DMS79 (cell line): ENCODE data around the gene RAD21L1.

Experiments
- DNase-seq: peaks from one replicate; lab custom pipeline; 2025; lab: John Stamatoyannopoulos, UW

The RAD21L1 gene

DNA sequence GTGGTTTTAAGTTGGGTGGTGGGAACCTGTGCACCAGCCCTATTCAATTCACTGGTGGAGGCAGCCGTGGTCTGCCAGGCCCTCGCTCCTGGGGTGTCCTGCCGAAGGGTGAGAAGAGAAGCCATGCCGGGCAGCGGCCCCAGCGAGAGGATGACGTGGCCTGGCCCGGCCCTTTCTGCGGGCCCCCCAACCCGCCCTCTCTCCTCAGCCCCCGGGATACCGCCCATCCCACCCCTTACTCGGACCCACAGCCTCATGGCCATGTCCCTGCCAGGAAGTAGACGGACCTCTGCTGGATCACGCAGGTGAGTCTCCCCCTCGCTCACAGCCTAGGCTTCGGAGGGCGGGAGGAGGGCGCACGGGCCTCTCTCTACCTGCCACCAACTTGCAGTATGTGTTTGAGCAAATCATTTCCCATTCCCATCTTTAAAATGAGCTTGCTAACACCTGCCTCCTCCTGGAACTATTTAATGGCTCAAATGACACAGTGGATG lies 70.3 kb downstream of the RAD21L1 start:
- DNase-seq, result no peak

DNA sequence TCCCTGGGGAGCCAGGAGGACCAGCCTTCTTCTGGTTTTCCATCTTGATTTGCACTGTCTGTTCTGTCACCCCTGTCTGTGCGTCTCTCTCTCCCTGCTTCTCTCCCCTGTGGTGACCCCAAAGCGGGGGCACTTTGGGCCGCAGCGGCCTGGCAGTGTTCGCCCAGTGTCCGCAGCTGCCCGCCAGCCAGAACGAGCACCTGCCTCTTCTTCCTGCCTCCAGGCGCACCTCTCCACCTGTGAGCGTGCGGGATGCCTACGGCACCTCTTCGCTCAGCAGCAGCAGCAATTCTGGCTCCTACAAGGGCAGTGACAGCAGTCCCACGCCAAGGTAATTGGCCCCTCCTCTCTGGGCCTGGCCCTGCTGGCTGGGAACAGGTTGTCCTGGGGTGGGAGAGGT lies 71.1 kb downstream of the RAD21L1 start:
- DNase-seq, result no peak

DNA sequence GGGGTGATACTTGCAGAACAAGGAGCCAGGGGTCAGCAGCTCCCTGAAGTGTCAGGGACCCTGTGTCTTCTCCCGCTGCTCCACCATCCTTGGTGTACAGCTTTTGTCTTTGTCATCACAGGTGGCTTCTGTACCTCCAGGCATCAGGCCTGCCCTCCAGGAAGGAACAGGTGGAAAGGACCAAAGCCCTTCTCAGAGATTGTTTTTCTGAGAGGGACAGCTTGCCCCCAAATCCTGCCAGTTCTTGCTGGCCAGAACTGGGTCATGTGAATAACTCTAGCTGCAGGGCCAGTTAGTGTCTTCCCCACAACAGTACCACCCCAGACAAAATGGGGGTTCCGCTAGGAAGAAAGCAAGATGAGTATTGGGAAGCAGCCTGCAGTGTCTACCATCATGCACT lies 71.6 kb downstream of the RAD21L1 start:
- DNase-seq, result no peak

DNA sequence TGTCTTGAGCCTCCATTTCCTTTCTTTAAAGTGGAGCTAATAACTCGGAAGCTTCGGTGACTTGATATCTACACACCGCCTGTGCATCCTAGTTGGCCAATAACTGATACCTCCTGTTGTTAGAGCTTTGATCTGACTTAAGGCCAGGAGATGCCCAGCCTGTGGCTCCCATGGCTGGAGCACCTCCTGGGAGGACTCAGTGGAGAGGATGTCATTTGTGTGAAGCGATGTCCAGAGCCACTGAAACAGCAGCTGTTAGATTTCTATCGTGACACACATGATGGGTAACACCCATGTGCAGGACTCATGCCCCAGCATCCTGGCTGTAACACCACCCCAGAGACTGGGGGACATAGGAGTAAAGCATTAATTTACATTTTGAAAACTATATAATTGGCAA lies 72.3 kb downstream of the RAD21L1 start:
- DNase-seq, result no peak

DNA sequence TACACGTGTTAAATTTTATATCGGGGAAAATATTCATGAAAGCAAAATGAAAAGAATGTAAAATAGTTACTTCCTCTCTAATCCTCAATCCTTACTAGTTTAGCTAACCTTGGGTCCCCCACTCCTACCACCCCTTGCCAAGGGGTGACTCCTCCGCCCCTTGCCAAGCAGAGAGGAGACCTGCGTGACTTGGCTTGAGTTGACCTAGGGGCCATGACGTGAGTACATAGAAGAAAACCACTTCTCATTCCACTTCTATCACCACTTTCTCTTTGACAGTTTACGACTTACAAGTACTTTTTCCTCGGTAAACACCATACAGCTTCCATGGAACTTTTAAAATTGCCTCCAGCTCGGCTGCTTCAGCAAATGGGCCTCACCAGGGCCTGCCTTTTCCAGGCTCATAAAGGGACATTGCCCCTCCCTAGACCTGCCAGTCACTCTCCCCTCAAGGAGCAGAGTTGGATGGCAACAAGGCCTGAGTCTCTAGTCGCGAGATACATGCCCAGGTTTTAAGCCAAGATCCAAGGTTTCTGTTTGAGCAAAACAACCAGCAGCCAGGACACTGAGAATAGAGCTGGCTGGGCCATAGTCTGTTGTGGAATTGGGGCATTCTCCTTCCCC lies 73.2 kb downstream of the RAD21L1 start:
- DNase-seq, result no peak

DNA sequence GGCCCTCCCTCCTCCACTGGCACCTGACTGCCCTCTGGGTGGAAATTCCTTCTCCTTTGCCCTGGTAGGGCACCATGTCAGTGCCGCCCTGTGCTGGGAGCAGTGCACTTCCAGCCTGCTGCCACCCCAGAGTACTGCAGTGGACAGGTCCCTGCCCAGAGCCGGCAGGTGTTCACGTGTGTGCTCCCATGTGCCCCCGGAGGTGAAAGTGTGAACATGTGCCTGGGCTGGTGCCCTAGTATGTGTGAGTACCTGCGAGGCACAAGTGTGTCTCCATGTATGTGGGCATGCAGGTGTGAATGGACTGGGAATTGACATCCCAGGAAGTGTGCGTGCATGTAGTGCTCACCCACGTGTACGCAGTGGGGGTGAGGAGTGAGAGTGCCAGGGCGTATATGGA lies 73.7 kb downstream of the RAD21L1 start:
- DNase-seq, result no peak

DNA sequence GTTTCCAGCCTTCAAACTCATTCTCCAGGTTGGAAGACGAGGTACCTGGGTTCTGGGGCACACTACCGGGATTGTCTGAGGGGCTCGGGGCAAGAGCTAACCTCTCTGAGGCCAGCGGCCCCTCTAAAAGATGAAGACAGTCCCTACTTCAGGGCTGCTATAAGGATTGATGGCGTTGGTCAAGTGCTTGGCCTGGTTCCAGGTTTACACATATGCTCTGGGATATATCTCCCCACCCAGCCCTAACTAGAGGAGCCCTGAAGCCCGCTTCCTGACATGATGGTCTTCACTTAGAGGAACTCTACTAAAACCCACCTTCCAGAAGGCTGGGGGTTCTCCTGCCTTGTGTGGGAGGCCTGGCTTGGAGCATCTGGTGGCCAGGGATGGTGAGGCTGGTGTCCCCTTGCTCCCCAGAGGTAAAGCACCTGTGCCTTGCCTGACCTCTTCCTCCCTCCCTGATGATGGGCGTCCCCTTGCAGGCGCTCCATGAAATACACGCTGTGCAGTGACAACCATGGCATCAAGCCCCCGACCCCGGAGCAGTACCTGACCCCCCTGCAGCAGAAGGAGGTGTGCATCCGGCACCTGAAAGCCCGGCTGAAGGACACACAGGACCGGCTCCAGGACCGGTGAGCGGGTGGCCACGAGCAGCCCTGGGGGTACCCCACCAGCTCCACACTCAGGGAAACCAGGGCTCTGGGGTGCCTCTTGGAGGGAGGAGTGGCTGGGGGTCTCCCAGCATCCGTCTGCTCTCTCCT lies 74.4 kb downstream of the RAD21L1 start:
- no peak for DNase-seq

DNA sequence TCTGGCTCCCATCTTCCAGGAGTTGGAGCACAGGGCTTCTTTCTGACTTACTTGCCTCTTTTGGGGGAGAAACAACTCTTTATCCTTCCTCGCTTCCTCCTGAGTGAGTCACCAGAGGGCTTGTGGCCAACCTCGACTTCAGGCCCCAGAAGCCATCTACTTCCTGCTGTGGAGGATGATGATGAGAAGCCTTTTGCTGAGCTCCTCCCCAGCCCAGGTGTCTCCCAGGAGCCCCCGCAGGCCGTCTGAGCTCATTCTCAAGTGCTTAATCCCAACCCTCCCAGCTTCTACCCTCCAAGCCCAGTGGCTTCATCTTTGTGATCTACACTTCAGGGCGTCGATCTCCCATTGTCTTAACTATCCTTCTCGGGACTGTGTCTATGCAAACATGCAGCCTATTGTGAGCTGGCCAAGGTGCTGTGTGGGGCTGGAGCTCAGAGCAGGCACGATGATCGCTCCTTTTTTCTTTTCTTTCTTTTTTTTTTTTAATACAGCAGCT lies 75.2 kb downstream of the RAD21L1 start:
- no peak for DNase-seq

DNA sequence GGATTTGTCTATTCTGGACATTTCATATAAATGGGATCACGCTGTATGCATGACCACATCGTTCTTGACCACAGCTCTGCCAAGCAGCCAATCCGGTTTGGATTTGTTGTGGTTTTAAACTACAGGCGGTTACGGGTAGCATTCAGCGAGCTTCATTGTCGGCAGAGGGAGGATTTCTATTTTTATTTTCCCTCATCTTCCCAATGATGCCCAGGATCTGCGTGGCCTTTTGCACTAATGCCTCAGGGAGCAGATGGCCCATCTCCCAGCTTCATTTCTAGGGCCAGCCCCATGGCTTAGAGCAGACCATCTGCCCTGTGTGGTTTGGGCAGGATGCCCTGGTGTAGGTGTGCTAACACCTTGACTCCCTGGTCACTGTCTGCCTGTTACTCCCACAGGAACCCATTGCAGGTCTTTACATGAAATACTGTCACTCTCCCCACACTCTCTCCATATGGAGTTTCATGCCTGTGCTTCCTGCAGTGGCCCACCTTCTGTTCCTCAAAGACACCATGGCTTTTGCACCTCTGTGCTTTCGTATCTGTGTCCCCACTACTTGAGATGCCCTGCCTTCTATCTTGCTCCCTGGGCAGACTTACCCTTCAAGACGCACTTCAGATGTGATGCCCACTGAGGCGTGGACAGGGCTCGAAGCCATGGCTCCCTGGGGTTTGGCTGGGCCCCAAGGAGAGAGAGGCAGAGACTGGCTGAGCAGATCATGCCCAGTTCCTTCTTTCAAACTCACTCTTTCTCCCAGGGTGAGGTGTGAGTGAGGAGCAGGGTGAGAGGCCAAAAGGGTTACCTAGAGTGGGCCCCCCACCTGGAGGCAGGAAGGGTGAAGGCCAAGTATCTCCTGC lies 77.1 kb downstream of the RAD21L1 start:
- peak; percentile 61 for DNase-seq

DNA sequence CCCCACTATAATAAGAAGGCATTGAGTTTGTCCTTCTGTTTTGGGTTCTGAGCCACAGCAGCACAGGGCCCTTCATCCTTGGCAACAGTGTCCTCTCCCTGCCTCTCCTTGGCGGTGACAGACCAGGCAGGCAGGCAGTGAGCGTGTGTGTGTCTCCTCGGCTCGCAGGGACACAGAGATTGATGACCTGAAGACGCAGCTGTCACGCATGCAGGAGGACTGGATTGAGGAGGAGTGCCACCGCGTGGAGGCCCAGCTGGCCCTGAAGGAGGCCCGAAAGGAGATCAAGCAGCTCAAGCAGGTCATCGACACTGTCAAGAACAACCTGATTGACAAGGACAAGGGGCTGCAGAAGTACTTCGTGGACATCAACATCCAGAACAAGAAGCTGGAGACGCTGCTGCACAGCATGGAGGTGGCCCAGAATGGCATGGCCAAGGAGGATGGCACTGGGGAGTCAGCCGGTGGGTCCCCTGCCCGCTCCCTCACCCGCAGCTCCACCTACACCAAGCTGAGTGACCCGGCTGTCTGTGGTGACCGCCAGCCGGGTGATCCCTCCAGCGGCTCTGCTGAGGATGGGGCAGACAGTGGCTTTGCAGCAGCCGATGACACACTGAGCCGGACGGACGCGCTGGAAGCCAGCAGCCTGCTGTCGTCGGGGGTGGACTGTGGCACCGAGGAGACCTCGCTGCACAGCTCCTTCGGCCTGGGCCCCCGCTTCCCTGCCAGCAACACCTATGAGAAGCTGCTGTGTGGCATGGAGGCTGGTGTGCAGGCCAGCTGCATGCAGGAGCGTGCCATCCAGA lies 79.1 kb downstream of the RAD21L1 start:
- DNase-seq, result no peak
